OCI-LY1 (cell line): ENCODE results near the gene TTC21A.

Source experiments
- CTCF ChIP-seq: fragments of 200-600 bp; sonication (generic), shearing (Covaris generic); IDR thresholded peaks from 2 replicates; pipeline ENCODE4 v1.5.1; 2017; ENCODE audit warnings: mild to moderate bottlenecking, antibody characterized with exemption, low read length, moderate library complexity, mixed read lengths
- EZH2 ChIP-seq: fragments of 200-600 bp; sonication (generic), shearing (Covaris generic); IDR thresholded peaks from 2 replicates; pipeline ENCODE4 v1.8.0; 2017; ENCODE audit warnings: borderline replicate concordance, mixed run types, mild to moderate bottlenecking, antibody characterized with exemption, low read length, moderate library complexity, mixed read lengths

- TF ChIP-seq CTCF (no peak), EZH2 (no peak)
Measured at GRCh38 chr3:39127908-39128304, 20.4 kb downstream of the TTC21A start.
